OCI-LY1 (cell line): ENCODE measurements around the gene TRPV4.

ENCODE experiments used
- H2AFZ ChIP-seq: fragments of 200-600 bp; sonication (generic), shearing (Covaris generic); 2 replicates; pipeline ENCODE4 v1.6.0; 2014; ENCODE audit warnings: antibody characterized with exemption, mild to moderate bottlenecking, low read length
- H3F3A ChIP-seq: fragments of 200-600 bp; sonication (generic), shearing (Covaris generic); 2 replicates; pipeline ENCODE4 v1.6.0; 2014; ENCODE audit warnings: mild to moderate bottlenecking, antibody characterized with exemption, low read length, moderate library complexity; ENCODE audit not compliant: insufficient read depth
- H3K27ac ChIP-seq: fragments of 200-600 bp; sonication (generic); 2 replicates; pipeline ENCODE4 v1.5.1; 2014; ENCODE audit warnings: low read length, mixed run types, mild to moderate bottlenecking, low read depth; ENCODE audit not compliant: poor library complexity, severe bottlenecking
- H3K27me3 ChIP-seq: fragments of 200-600 bp; sonication (generic); 2 replicates; pipeline ENCODE4 v1.6.0; 2014; ENCODE audit warnings: antibody characterized with exemption, mild to moderate bottlenecking, low read length, moderate library complexity; ENCODE audit not compliant: insufficient read depth
- H3K36me3 ChIP-seq: fragments of 200-600 bp; sonication (generic); 2 replicates; pipeline ENCODE4 v1.6.1; 2014; ENCODE audit warnings: mild to moderate bottlenecking, antibody characterized with exemption, low read length, moderate library complexity, mixed read lengths; ENCODE audit not compliant: insufficient read depth
- H3K4me1 ChIP-seq: fragments of 200-600 bp; sonication (generic); 2 replicates; pipeline ENCODE4 v1.5.1; 2014; ENCODE audit warnings: mild to moderate bottlenecking, low read length, moderate library complexity; ENCODE audit not compliant: insufficient read depth, severe bottlenecking
- H3K4me2 ChIP-seq: fragments of 200-600 bp; sonication (generic), shearing (Covaris generic); 2 replicates; pipeline ENCODE4 v1.6.1; 2014; ENCODE audit warnings: low read length
- H3K4me3 ChIP-seq: fragments of 200-600 bp; sonication (generic); 2 replicates; pipeline ENCODE4 v1.5.1; 2014; ENCODE audit warnings: low read length, low read depth, mild to moderate bottlenecking, mixed read lengths; ENCODE audit not compliant: poor library complexity, severe bottlenecking
- H3K79me2 ChIP-seq: fragments of 200-600 bp; shearing (Covaris generic); 2 replicates; pipeline ENCODE4 v1.6.1; 2016; ENCODE audit warnings: mixed run types, low read length, mixed read lengths; ENCODE audit not compliant: insufficient read depth
- H3K9ac ChIP-seq: fragments of 200-600 bp; sonication (generic), shearing (Covaris generic); 2 replicates; pipeline ENCODE4 v1.6.1; 2014; ENCODE audit warnings: mild to moderate bottlenecking, low read length, mixed read lengths
- H3K9me2 ChIP-seq: fragments of 200-600 bp; sonication (generic), shearing (Covaris generic); 2 replicates; pipeline ENCODE4 v1.6.1; 2014; ENCODE audit warnings: low read depth, mild to moderate bottlenecking, low read length, mixed read lengths
- H3K9me3 ChIP-seq: fragments of 200-600 bp; shearing (Covaris generic); 2 replicates; pipeline ENCODE4 v1.6.1; 2014; ENCODE audit warnings: low read length, mixed read lengths
- H4K20me1 ChIP-seq: fragments of 200-600 bp; sonication (generic), shearing (Covaris generic); 2 replicates; pipeline ENCODE4 v1.6.0; 2016; ENCODE audit warnings: mild to moderate bottlenecking, low read length; ENCODE audit not compliant: insufficient read depth
- CTCF ChIP-seq: fragments of 200-600 bp; sonication (generic), shearing (Covaris generic); IDR thresholded peaks from 2 replicates; pipeline ENCODE4 v1.5.1; 2017; ENCODE audit warnings: mild to moderate bottlenecking, antibody characterized with exemption, low read length, moderate library complexity, mixed read lengths
- EZH2 ChIP-seq: fragments of 200-600 bp; sonication (generic), shearing (Covaris generic); IDR thresholded peaks from 2 replicates; pipeline ENCODE4 v1.8.0; 2017; ENCODE audit warnings: borderline replicate concordance, mixed run types, mild to moderate bottlenecking, antibody characterized with exemption, low read length, moderate library complexity, mixed read lengths

TRPV4 gene

DNA sequence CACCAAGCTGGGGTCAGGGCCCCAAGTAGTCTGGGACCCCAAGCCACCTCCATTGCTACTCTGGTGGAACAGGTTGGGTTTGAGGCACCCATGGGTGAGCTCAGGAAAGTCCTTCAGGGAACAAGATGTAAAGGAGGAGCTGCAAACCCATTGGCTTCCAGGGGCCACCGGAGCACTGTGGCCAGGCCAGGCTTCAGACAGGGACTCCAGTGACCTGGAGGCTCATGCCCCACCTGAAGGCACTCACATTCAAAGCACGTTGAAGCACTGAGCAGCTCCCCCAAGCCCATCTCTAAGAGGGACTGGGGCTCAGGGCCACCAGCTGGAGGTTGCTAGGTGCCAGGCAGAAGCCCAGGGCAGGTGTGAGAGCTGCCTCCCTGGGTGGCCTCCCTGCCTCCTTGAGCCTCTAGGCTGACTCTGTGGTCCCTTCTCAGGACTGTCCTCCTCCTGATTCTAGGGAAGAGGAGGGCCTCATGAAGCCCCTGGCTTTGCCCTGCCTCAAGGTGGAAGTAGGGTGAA is 70.5 kb downstream of the TRPV4 start:
- H2AFZ ChIP-seq, result no peak overlapping the region

DNA sequence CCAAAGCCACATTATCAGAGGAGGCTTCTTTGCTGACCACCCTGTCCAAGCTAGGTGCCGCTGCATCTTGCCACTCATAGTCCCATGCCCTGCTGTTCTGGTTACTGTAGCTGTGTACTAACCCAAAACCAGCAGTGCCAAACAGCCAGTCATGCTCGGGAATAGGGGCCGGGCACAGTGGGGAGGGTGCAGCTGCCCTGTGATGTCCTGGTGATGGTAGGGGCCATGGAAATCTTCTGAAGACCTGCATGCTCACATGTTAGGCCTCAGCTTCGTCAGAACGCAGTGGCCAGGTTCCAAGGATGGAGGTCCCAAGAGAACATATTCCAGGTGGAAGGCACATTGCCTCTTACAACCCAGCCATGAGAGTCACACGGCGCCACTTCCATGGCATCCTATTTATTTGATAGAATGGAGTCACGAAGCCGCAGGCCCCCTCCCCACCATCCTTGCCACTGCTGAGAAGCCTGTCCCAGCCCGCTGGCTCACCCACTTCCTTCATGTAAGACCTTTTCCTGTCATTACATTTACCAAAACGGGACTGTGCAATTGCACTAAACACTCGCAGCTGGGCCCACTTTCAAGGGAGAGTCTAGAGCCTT is 71.0 kb downstream of the TRPV4 start:
- no peaks in the 10 kb centered on the region for H3K9me3 ChIP-seq
- no peaks in the 10 kb centered on the region for H3K27me3 ChIP-seq
- no peak overlapping the region for H3K4me2 ChIP-seq
- no peaks in the 10 kb centered on the region for H3F3A ChIP-seq
- TF ChIP-seq CTCF (no peak), EZH2 (no peak)
- no peaks in the 10 kb centered on the region for H3K79me2 ChIP-seq
- H3K27ac ChIP-seq, result no peak overlapping the region
- no peaks in the 10 kb centered on the region for H3K9me2 ChIP-seq
- H4K20me1 ChIP-seq, result no peaks in the 10 kb centered on the region
- H3K4me3 ChIP-seq, result no peak overlapping the region
- no peak overlapping the region for H3K9ac ChIP-seq
- no peak overlapping the region for H2AFZ ChIP-seq
- H3K4me1 ChIP-seq, result no peaks in the 10 kb centered on the region
- no peaks in the 10 kb centered on the region for H3K36me3 ChIP-seq

More for the DNA sequence above, 70.5 kb downstream of the TRPV4 start:
- Histone ChIP-seq H3K9me3 (no peaks in the 10 kb centered on the region), H3K4me3 (no peak overlapping the region), H3K9me2 (no peaks in the 10 kb centered on the region), H3K27me3 (no peaks in the 10 kb centered on the region), H3K36me3 (no peaks in the 10 kb centered on the region), H3F3A (no peaks in the 10 kb centered on the region), H3K79me2 (no peaks in the 10 kb centered on the region), H3K27ac (no peak overlapping the region), H3K9ac (no peak overlapping the region), H3K4me2 (no peak overlapping the region), H4K20me1 (no peaks in the 10 kb centered on the region), H3K4me1 (no peaks in the 10 kb centered on the region)
- no peak for TF ChIP-seq EZH2
- TF ChIP-seq CTCF, result no peak

DNA sequence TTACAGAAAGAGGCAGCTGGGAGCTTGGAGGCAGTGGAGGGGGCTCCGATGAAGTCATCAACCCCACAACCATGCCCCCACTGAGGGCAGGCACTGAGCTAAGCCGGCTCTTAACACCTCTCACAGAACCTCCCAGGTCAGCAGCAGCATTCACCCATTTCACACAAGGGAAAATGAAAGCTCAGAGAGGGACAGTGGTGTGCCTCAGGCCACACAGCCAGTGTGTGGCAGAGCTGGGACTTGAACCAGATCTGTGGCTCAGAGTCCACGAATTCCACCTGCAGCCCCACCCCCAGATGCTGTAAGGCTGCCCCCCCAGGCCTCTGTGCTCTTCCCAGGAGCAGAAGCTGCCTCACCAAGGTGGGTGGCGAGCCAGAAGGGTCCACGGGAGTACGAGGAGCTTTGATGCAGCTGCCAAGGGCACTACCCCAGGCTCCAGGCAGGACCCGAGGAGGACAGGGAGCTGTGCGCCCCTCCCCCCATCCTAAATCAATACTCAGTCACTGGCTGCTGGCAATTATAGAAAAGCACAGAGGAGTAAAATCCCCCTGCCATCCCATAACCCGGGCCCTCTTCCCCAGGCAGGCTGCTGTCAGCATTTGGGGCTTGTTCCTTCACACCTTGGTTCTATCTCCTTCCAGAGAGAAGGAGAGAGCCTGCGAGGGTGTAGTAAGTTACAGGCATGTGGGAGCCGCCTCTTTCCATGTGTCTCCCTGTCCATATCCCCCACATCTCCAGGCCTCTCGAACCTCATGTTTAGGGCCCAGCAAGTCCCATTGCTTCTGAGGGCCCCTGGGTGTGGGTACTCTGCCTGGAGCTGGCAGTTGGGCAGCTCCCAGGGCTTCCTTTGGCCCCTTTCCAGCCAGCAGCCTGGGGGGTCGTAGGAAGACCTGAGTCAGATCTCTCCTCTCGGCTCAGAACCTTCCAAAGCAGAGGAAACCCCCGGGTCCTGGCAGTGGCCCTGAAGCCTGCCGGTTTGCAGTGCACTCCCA is 72.0 kb downstream of the TRPV4 start:
- H3K4me3 ChIP-seq, result no peak overlapping the region
- H3K27ac ChIP-seq, result no peak overlapping the region
- H3K9me3 ChIP-seq, result no peaks in the 10 kb centered on the region
- no peaks in the 10 kb centered on the region for H3K4me1 ChIP-seq
- H3K4me2 ChIP-seq, result no peak overlapping the region
- H2AFZ ChIP-seq, result no peak overlapping the region
- no peak overlapping the region for H3K9ac ChIP-seq
- H3K9me2 ChIP-seq, result no peaks in the 10 kb centered on the region
- H3K79me2 ChIP-seq, result no peaks in the 10 kb centered on the region
- H3K36me3 ChIP-seq, result no peaks in the 10 kb centered on the region
- H4K20me1 ChIP-seq, result no peaks in the 10 kb centered on the region
- H3K27me3 ChIP-seq, result no peaks in the 10 kb centered on the region
- H3F3A ChIP-seq, result no peaks in the 10 kb centered on the region
- TF ChIP-seq CTCF, result no peak
- TF ChIP-seq EZH2, result no peak
